ENCODE measurements around the gene PFKL. TPM values are rescaled to one million over a fixed set of nuclear protein-coding genes. Genes with fewer than 3 reads are reported as not detected.

Gene PFKL
- total RNA-seq, 1 donor from 2014 or later, result 186 TPM

- no peak for DNase-seq (ENCODE audit: low read depth)
Observed at GRCh38 chr21:44326272-44326647, 26.4 kb downstream of the PFKL start.

- DNase-seq (ENCODE audit: low read depth), result no peak
Observed at GRCh38 chr21:44326716-44327602, 27.1 kb downstream of the PFKL start.

- DNase-seq (ENCODE audit: low read depth), result no peak
Observed at GRCh38 chr21:44327603-44327974, 27.7 kb downstream of the PFKL start.

- DNase-seq (ENCODE audit: low read depth), result no peak
Observed at GRCh38 chr21:44328242-44328895, 28.5 kb downstream of the PFKL start.

GRCh38 chr21:44329086-44329889, 29.4 kb downstream of the PFKL start:
- no peak for DNase-seq (ENCODE audit: low read depth)

- DNase-seq (ENCODE audit: low read depth), result no peak
Observed at GRCh38 chr21:44329971-44330681, 30.3 kb downstream of the PFKL start.

- DNase-seq (ENCODE audit: low read depth), result no peak
Observed at GRCh38 chr21:44330698-44331097, 30.8 kb downstream of the PFKL start.

- DNase-seq (ENCODE audit: low read depth), result no peak
Observed at GRCh38 chr21:44331209-44331608, 31.4 kb downstream of the PFKL start.

- DNase-seq (ENCODE audit: low read depth), result peak; percentile 83
Observed at GRCh38 chr21:44331650-44332307, 31.9 kb downstream of the PFKL start.

- no peak for DNase-seq (ENCODE audit: low read depth)
Observed at GRCh38 chr21:44332383-44332782, 32.5 kb downstream of the PFKL start.

- DNase-seq (ENCODE audit: low read depth), result no peak
Observed at GRCh38 chr21:44332965-44333364, 33.1 kb downstream of the PFKL start.

- DNase-seq (ENCODE audit: low read depth), result no peak
Observed at GRCh38 chr21:44333509-44334328, 33.9 kb downstream of the PFKL start.

- no peak for DNase-seq (ENCODE audit: low read depth)
Observed at GRCh38 chr21:44334329-44335030, 34.6 kb downstream of the PFKL start.

- DNase-seq (ENCODE audit: low read depth), result no peak
Observed at GRCh38 chr21:44335266-44336059, 35.6 kb downstream of the PFKL start.

GRCh38 chr21:44337449-44337848, 37.6 kb downstream of the PFKL start:
- DNase-seq (ENCODE audit: low read depth), result no peak

GRCh38 chr21:44337941-44338895, 38.4 kb downstream of the PFKL start:
- DNase-seq (ENCODE audit: low read depth), result peak; percentile 78
